HG03571 (cell line): ENCODE measurements around the gene USP44.
"Not testable (repeated sequence)": the region's sequence is repeated elsewhere in the genome, so short reads cannot be mapped to it uniquely, and the experiment has no call there.

Source experiments
- ATAC-seq: cut with Tn5 transposase; IDR thresholded peaks from one replicate; pipeline ENCODE4 v1.9.1; 2021; ENCODE audit not compliant: unreplicated experiment

USP44 gene

GRCh38 chr12:95551305-95551704 lies at the start of gene USP44:
USP44 (minus strand) TSS chr12:95551476; CDS start chr12:95534256, 17,220 bp downstream.
- ATAC-seq: no peak

DNA sequence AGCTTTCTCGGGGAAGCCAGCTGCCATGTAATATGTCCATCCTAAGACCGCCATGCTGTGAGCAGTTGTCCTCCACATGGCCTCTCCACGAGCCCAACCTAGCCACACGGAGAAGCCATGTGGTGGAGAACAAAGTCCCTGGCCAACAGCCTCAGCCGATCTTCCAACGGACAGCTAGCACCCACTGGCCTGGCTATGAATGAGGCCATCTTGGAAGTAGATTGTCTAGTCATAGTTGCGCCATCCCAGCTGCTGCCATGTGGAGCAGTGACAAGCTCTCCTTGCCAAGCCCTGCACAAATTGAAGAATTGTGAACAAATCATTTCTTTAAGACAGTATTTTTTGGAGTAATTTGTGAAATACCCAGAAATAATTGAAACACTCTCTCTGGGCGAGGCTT lies 49.3 kb upstream of the USP44 start:
- ATAC-seq: no peak

DNA sequence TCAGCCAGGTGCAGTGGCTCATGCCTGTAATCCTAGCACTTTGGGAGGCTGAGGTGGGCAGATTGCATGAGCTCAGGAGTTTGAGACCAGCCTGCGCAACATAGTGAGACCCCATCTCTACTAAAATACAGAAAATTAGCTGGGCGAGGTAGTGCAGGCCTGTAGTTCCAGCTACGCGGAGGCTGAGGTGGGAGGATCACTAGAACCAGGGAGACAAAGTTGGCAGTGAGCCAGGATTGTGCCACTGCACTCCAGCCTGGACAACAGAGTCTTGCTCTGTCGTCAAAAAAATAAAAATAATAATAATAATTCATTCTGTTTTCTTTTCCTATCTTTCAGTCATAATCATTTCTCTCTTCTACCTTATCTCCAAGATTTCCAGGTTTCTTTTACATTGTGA lies 48.6 kb upstream of the USP44 start:
- no peak for ATAC-seq

DNA sequence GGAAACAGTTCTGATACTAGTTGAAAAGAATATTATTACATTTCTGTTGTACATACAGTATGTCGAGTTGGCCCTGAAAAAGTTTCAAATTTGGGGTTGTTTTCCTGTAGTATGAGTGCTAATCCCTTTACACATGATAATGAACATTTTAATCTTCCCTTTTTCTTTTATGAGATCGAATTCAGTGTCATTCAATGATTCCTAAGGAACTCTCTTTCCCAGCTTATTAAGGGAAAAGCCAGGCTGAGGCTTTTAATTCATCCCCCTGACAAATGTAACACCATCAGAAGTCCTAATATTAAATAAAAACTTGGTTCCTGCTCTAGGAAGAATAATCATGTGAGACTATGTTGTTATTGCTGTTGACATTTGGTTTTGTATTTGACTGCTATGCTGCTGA lies 42.9 kb upstream of the USP44 start:
- ATAC-seq: no peak

DNA sequence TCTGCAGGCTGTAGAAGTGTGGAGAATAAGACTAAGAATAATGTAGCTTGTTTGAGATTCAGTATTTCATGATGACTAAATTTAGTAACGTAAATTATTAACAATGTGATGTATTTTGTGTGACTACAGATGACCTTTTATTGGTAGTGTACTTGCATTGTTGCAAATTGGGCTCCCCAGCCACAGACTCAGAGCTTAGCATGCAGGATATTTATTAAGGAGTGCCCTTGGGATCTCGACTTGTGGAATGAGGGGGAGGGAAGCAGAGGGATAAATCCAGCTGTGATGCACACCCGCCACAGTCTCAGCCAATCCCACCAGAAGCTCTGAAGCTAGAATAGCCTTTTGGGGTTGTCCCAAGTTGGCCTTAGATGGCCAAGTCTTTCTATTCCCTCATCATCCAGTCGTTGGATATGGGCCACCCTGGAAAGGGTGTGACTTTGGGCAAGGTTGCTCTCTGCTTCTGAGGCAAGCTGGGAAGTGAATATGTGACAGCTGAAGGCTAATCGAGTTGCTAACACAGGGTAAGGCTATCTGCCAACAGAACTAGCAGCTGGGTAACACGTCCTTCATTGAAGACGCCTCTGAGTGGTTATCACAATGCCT lies 42.1 kb upstream of the USP44 start:
- ATAC-seq: no peak

DNA sequence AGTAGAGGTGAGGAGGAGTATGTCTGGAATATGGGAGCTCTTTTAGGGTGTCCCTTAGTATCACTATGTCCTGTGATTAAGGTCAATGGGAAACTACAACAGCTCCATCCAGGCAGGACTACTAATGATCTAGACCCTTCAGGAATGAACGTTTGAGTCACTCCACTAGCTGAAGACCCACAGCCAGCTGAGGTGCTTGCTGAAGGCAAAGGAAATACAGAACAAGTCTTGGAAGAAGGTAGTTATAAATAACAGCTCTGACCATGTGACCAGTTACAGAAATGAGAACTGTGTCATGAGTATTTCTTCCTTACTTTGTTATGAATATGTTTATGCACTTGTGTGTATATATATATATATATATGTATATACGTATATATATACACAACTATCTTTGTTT lies 40.5 kb upstream of the USP44 start:
- ATAC-seq: no peak

DNA sequence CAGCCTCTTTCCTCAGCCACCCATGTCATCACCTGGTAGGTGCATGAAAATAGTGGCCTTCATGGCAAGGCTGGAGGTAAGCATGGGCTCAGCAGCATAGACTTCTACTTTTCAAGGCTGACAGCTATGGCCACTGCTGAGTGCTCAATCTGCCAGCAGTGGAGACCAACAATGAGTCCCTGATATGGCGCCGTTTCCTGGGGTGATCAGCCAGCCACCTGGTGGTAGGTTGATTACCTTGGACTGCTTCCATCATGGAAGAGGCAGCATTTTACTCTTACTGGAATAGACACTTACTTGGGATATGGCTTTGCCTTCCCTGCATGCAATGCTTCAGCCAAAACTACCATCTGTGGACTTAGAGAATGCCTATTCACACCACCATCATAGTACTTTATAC lies 39.5 kb upstream of the USP44 start:
- no peak for ATAC-seq

DNA sequence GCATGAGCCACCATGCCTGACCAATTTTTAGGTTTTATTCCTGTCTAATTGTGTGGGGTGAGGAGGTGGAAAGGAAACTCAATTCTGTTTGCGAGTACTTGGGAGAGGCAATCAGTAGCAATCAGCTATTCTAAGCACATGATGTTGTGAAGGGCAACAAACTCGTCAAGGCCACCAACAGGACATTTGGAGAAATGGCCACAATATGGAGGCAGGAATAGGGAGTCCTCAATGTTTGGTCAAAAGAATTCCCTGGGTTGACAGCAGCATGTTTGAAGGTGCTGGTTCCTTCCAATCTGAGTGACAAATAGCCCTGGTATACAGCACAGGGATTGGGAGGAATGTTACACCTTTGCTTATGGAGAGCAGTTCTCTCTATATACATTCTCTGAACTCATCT lies 32.7 kb upstream of the USP44 start:
- no peak for ATAC-seq

GRCh38 chr12:95582230-95583058 lies 31.2 kb upstream of the USP44 start:
- ATAC-seq: no peak

DNA sequence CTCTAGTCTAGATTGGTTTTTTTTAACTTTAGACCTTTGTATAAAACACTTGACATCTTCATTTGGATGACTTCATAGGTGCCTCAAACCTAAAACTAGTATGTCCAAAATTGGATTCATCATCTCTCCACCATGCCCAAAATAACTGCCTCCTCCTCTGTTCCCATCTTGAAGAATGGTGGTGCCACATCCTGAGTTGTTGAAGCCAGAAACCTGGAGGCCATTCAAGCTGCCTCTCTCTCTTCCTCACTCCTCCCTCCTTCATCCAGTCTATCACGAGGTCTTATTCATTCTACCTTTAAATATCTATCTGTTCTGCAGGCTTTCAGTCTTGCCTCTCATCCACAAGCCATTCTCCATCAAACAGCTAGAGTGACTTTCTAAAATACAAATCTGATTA lies 26.5 kb upstream of the USP44 start:
- ATAC-seq: no peak

GRCh38 chr12:95574799-95575452 lies 23.6 kb upstream of the USP44 start:
- ATAC-seq: no peak

DNA sequence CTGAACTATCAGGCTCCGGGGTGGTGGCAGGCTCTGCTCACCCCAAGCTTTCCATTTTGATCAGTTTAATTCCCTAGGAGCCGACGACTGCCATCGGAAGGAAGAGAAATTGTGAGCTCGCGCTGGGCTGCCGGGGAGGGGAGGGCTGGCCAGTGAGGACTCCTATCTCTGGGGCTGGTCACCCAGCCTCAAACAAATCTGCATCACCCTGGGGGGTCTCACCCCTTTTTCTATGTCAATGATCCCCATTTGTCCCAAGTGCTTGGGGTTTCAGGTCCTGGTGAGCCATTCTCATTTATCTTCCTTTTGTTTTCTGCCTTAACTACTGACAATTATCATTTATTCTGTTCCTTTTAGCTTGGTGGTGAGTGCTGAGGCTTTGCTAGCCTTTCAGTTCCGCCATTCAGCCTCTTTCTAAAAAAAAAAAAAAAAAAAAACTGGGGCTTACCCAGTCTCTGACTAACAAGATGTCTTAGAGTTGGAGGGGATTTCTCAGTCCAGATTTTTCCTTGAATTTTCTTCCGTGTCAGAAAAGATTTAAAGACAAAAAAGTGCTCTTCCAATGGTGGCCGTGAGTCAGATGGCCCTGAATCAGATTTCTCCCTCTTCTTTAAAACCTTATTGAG lies 22.8 kb upstream of the USP44 start:
- no peak for ATAC-seq

GRCh38 chr12:95571369-95571768 lies 20.1 kb upstream of the USP44 start:
- ATAC-seq: no peak

DNA sequence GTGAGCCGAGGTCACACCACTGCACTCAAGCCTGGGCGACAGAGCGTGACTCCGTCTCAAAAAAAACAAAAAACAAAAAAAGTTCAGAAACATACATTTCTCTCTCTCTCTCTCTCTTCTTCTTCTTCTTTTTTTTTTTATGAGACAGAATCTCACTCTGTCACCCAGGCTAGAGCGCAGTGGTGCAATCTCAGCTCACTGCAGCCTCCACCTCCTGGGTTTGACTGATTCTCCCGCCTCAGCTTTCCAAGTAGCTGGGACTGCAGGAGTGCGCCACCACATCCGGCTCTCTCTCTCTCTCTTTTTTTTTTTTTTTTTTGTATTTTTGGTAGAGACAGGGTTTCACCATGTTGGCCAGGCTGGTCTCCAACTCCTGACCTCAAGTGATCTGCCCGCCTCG lies 16.8 kb upstream of the USP44 start:
- not testable (repeated sequence) for ATAC-seq

DNA sequence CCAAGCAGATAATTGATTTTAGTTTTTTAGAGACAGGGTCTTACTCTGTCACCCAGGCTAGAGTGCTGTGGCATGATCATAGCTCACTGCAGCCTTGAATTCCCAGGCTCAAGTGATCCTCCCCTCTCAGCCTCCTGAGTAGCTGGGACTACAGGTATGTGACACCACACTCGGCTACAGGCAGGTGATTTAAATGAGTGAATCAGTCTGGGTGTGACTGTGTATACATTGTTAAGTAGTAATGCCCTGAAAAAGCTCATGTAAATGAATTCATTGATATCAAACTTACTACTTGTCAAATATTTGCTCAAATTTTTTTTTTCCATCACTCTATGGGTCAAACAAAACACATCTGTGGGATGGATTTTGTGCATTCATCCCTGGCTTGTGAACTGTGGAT lies 6.3 kb upstream of the USP44 start:
- no peak for ATAC-seq

- ATAC-seq: no peak
Observed at GRCh38 chr12:95554532-95555071, 3.3 kb upstream of the USP44 start.

DNA sequence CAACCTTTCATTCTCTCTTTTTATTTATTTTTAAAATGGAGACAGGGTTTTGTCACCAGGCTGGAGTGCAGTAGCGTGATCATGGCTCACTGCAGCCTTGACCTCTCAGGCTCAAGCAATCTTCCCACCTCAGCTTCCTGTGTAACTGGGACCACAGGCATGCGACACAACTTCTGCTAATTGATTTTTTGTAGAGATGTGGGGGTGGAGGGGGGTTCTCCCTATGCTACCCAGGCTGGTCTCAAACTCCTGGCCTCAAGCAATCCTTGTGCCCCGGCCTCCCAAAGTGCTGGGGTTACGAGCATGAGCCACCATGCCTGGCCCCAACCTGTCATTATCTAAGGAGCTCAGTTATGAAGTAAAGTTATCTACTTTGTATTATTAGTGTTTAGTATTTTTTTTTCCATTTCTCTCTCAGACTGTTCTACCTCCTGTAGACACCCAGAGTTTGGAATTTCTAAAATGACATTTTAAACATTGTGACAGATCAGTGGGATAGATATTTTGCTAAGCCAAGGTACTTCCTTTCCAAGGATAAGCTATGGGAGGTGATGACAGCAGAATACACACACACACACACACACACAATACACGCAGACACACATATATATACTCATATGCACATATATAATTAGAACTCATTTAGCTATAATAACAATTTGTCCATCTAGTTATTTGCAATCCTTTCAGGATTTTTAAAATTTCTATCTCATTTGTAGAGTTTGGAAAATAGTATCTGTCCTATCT lies 2.1 kb upstream of the USP44 start:
- no peak for ATAC-seq

GRCh38 chr12:95551913-95552516 lies 739 bp upstream of the USP44 start:
- ATAC-seq: no peak

GRCh38 chr12:95549392-95550084 lies 1.7 kb downstream of the USP44 start:
- ATAC-seq: no peak
